A549 (cell line): ENCODE results near the gene RBM7. TPM values are rescaled to one million over a fixed set of nuclear protein-coding genes. Genes with fewer than 3 reads are reported as not detected.

ENCODE experiments used
- ATAC-seq, 2 experiments: fragments of 200-7000 bp in 1 of 2; fragments of >200 bp in 1 of 2; cut with Nextera tagmentation in 1 of 2; cut with Tn5 transposase in 1 of 2; 3 replicates each; pipeline versions ENCODE4 v1.8.0 to v1.9.1; 2018 to 2020; ENCODE audit warnings: mild to moderate bottlenecking in 1 of 2, moderate library complexity in 1 of 2
- CTCF ChIA-PET: fragments of 300-600 bp; sonication (Branson Sonifier 250); formaldehyde crosslinking; extraction: SDS; loops from one replicate; lab custom pipeline; 2021; ENCODE audit warnings: antibody characterized with exemption, inconsistent platforms; lab: Yijun Ruan, JAX
- POLR2A ChIA-PET: fragments of 350-600 bp; formaldehyde crosslinking; extraction: SDS; loops from one replicate; lab custom pipeline; 2021; ENCODE audit warnings: antibody characterized with exemption, inconsistent platforms; lab: Yijun Ruan, JAX
- DNase-seq, 2 experiments: peaks; one replicate each; pipeline versions ENCODE4 v3.0.0 to v3.0.0-alpha.2; 2011 to 2016; ENCODE audit warnings: low read depth in 1 of 2, low spot score in 1 of 2
- FAIRE-seq: peaks from 2 replicates; lab custom pipeline; 2011; peaks lifted over from hg19 to GRCh38; lab: Jason Lieb, UNC
- H3K27ac ChIP-seq, 2 experiments: fragments of >200 bp; sonication (Bioruptor Twin); formaldehyde crosslinking; 3 replicates each; pipeline ENCODE4 v1.5.1; 2016 to 2017
- H3K4me1 ChIP-seq: fragments of >200 bp; sonication (Bioruptor Twin); formaldehyde crosslinking; 3 replicates; pipeline ENCODE4 v1.6.1; 2016
- H3K4me2 ChIP-seq: fragments of >200 bp; sonication (Bioruptor Twin); formaldehyde crosslinking; 3 replicates; pipeline ENCODE4 v1.6.1; 2016
- H3K4me3 ChIP-seq: fragments of >200 bp; sonication (Bioruptor Twin); formaldehyde crosslinking; 3 replicates; pipeline ENCODE4 v1.5.1; 2016
- H3K9me3 ChIP-seq: fragments of >200 bp; sonication (Bioruptor Twin); formaldehyde crosslinking; 3 replicates; pipeline ENCODE4 v1.6.1; 2016
- CHD4 ChIP-seq: fragments of 200-600 bp; sonication (generic); IDR thresholded peaks from 2 replicates; pipeline ENCODE4 v1.6.1; 2016; ENCODE audit warnings: antibody characterized with exemption, mild to moderate bottlenecking, borderline replicate concordance
- CTCF ChIP-seq: fragments of >200 bp; sonication (Bioruptor Twin); formaldehyde crosslinking; IDR thresholded peaks from 3 replicates; pipeline ENCODE4 v1.5.1; 2016
- EHF ChIP-seq: fragments of 250-450 bp; sonication (Bioruptor Pico); IDR thresholded peaks from 2 replicates; pipeline ENCODE4 v1.5.0; 2020; ENCODE audit warnings: mild to moderate bottlenecking
- ESRRA ChIP-seq: fragments of 150-350 bp; IDR thresholded peaks from 2 replicates; pipeline ENCODE4 v1.6.1; 2014; ENCODE audit warnings: mild to moderate bottlenecking, low read length, borderline replicate concordance
- HES2 ChIP-seq: fragments of >200 bp; sonication (Bioruptor Twin); formaldehyde crosslinking; IDR thresholded peaks from 2 replicates; pipeline ENCODE4 v1.6.1; 2016
- HEYL ChIP-seq: fragments of 250-450 bp; sonication (Bioruptor Pico); IDR thresholded peaks from 2 replicates; pipeline ENCODE4 v1.8.0; 2021; ENCODE audit warnings: mild to moderate bottlenecking, moderate library complexity
- JUNB ChIP-seq: fragments of >200 bp; sonication (Bioruptor Twin); formaldehyde crosslinking; IDR thresholded peaks from 2 replicates; pipeline ENCODE4 v1.6.1; 2016
- MAX ChIP-seq: IDR thresholded peaks from 2 replicates; pipeline ENCODE4 v1.6.1; 2012
- NPAS2 ChIP-seq: fragments of 250-450 bp; sonication (Bioruptor Pico); IDR thresholded peaks from 2 replicates; pipeline ENCODE4 v1.8.0; 2022; ENCODE audit warnings: mild to moderate bottlenecking, moderate library complexity, borderline replicate concordance
- REST ChIP-seq: fragments of 200-600 bp; sonication (generic); IDR thresholded peaks from 2 replicates; pipeline ENCODE4 v1.6.1; 2016; ENCODE audit warnings: antibody characterized with exemption, mild to moderate bottlenecking, moderate library complexity
- SREBF2 ChIP-seq: fragments of 450-650 bp; IDR thresholded peaks from 2 replicates; pipeline ENCODE4 v1.6.1; 2014; ENCODE audit warnings: mild to moderate bottlenecking, moderate library complexity
- TP53 ChIP-seq: fragments of 250-450 bp; sonication (Bioruptor Pico); IDR thresholded peaks from 2 replicates; pipeline ENCODE4 v1.5.0; 2021; ENCODE audit warnings: mild to moderate bottlenecking, moderate library complexity
- ZFP36 ChIP-seq: fragments of 450-650 bp; IDR thresholded peaks from 2 replicates; pipeline ENCODE4 v1.6.1; 2014; ENCODE audit warnings: borderline replicate concordance; ENCODE audit not compliant: partially characterized antibody
- WGBS: methylation state at CpG from one replicate; pipeline ENCODE4 v1.1.6; 2017; ENCODE audit errors: missing lambda C conversion rate; 5-methylcytosine and 5-hydroxymethylcytosine counted together
- polyA plus RNA-seq, 4 experiments: library from polyadenylated mRNA; depleted of rRNA in 3 of 4; stranded (reverse); fragments of >200 nt; fragmentation: RNase III in 1 of 4; extraction: RNeasy Plus Mini Kit Qiagen cat#74134 plus additional on column Dnase treatment in 1 of 4; gene quantifications; 2 replicates in 3 of 4; 3 replicates in 1 of 4; pipeline ENCODE4 v1.2.3, GENCODE V29; 2011 to 2017

RBM7 gene
- polyA plus RNA-seq, 2 of the 4 experiments (the other 2 are of a cell fraction): 33.6 to 41.2 TPM

- TF ChIP-seq CTCF: no peak
- no peak for TF ChIP-seq SREBF2
Observed at GRCh38 chr11:114412946-114413345, 12.5 kb downstream of the RBM7 start (continued).

- 84% methylated on average over 10 of the region's 10 CpGs for WGBS
- H3K4me2 ChIP-seq: no peak overlapping the region
Observed at GRCh38 chr11:114413958-114414357, 13.5 kb downstream of the RBM7 start.

GRCh38 chr11:114416441-114416961, 16.0 kb downstream of the RBM7 start:
- Histone ChIP-seq H3K27ac (no peak overlapping the region), H3K9me3 (no peaks in the 10 kb centered on the region), H3K4me2 (no peak overlapping the region)
- no peak for DNase-seq
- ATAC-seq: no peak
- FAIRE-seq: no peak
- ChIA-PET CTCF (interaction anchor here (1.4 kb wide), 1 partner anchor 44 kb away, joined by 4 read pairs; no protein-coding TSS in a partner anchor), POLR2A (no interaction called here)
- TF ChIP-seq ZFP36 (no peak), CHD4 (no peak), CTCF (no peak), HES2 (no peak), ESRRA (no peak), MAX (no peak), EHF (no peak)
- TF ChIP-seq, all 56 proteins: peak for 0
- Histone ChIP-seq H3K4me1 (no peaks in the 10 kb centered on the region), H3K4me3 (no peak overlapping the region)

More at GRCh38 chr11:114413958-114414357, 13.5 kb downstream of the RBM7 start:
- H3K9me3 ChIP-seq: no peaks in the 10 kb centered on the region
- no peak for TF ChIP-seq REST
- no peak for TF ChIP-seq HEYL (CRISPR knock-in tag)
- TF ChIP-seq TP53 (CRISPR knock-in tag): no peak
- no peak for TF ChIP-seq NPAS2 (CRISPR knock-in tag)
- no peak for TF ChIP-seq JUNB
- no peak overlapping the region for H3K27ac ChIP-seq
- no peak for DNase-seq
- ChIA-PET POLR2A (no interaction called here), CTCF (no interaction called here)
- ATAC-seq: no peak; a peak in 1 of 6 replicates
- no peaks in the 10 kb centered on the region for H3K4me1 ChIP-seq
- H3K4me3 ChIP-seq: no peak overlapping the region
- FAIRE-seq: no peak
